K562 (cell line): Measurements from ENCODE around the gene WIPF1. TPM values are rescaled to one million over a fixed set of nuclear protein-coding genes. Genes with fewer than 3 reads are reported as not detected.

Experiments used
- CREM ChIP-seq: IDR thresholded peaks from 2 replicates; pipeline ENCODE4 v1.6.1; 2014; ENCODE audit warnings: antibody characterized with exemption, low read depth
- ELF4 ChIP-seq: fragments of 450-650 bp; formaldehyde crosslinking; IDR thresholded peaks from 2 replicates; pipeline ENCODE4 v1.4.0; 2022; ENCODE audit warnings: missing genetic modification characterization
- GTF2A2 ChIP-seq: IDR thresholded peaks from 2 replicates; pipeline ENCODE4 v1.6.1; 2016; ENCODE audit warnings: mild to moderate bottlenecking, missing genetic modification characterization, missing compliant biosample characterization
- MYNN ChIP-seq, 2 experiments: sonication (generic); formaldehyde crosslinking in 1 of 2; IDR thresholded peaks; 2 replicates each; pipeline versions ENCODE4 v1.5.0 to v1.6.1; 2016 to 2020; ENCODE audit warnings: antibody characterized with exemption in 1 of 2, missing genetic modification reagents in 1 of 2
- NEUROD1 ChIP-seq: fragments of 150-350 bp; IDR thresholded peaks from 2 replicates; pipeline ENCODE4 v1.6.1; 2014; ENCODE audit warnings: borderline replicate concordance, low read length, low read depth; ENCODE audit not compliant: partially characterized antibody
- POLR2G ChIP-seq: fragments of 200-400 bp; formaldehyde crosslinking; IDR thresholded peaks from 2 replicates; pipeline ENCODE4 v1.6.1; 2017; ENCODE audit warnings: low read depth, mild to moderate bottlenecking, antibody characterized with exemption, low read length, moderate library complexity
- POLR2H ChIP-seq: IDR thresholded peaks from 2 replicates; pipeline ENCODE4 v1.6.1; 2016; ENCODE audit warnings: missing genetic modification characterization, low read depth, mild to moderate bottlenecking, control low read depth, missing compliant biosample characterization, moderate library complexity
- RREB1 ChIP-seq: fragments of 250-450 bp; sonication (Bioruptor Pico); IDR thresholded peaks from 2 replicates; pipeline ENCODE4 v1.4.0; 2020
- SMAD4 ChIP-seq: fragments of 250-450 bp; sonication (Bioruptor Pico); conservative IDR thresholded peaks from 2 replicates; pipeline ENCODE4 v1.8.0; 2021; ENCODE audit warnings: inconsistent platforms, mild to moderate bottlenecking, moderate library complexity
- TAF7 ChIP-seq: fragments of 450-650 bp; IDR thresholded peaks from 2 replicates; pipeline ENCODE4 v1.6.1; 2016; ENCODE audit warnings: missing genetic modification characterization, missing compliant biosample characterization
- TAF9B ChIP-seq: fragments of 450-650 bp; IDR thresholded peaks from 2 replicates; pipeline ENCODE4 v1.6.1; 2018; ENCODE audit warnings: mild to moderate bottlenecking; ENCODE audit not compliant: partially characterized antibody
- ZNF263 ChIP-seq: sonication (generic); formaldehyde crosslinking; IDR thresholded peaks from 2 replicates; pipeline ENCODE4 v1.8.0; 2022; ENCODE audit warnings: mild to moderate bottlenecking, missing genetic modification reagents, borderline replicate concordance
- ZNF274 ChIP-seq: IDR thresholded peaks from 2 replicates; pipeline ENCODE4 v1.6.1; 2011; ENCODE audit warnings: low read depth, mild to moderate bottlenecking, low read length, moderate library complexity, borderline replicate concordance
- ZNF408 ChIP-seq: fragments of 250-450 bp; sonication (Bioruptor Pico); IDR thresholded peaks from 2 replicates; pipeline ENCODE4 v1.4.0; 2020; ENCODE audit warnings: low read depth, mild to moderate bottlenecking, moderate library complexity
- ZNF583 ChIP-seq: fragments of 250-450 bp; sonication (Bioruptor Pico); IDR thresholded peaks from 2 replicates; pipeline ENCODE4 v1.4.0; 2020
- ZNF764 ChIP-seq: fragments of 250-450 bp; sonication (Bioruptor Pico); IDR thresholded peaks from 2 replicates; pipeline ENCODE4 v1.4.0; 2020; ENCODE audit warnings: low read depth, mild to moderate bottlenecking, moderate library complexity
- polyA plus RNA-seq, 8 experiments: library from polyadenylated mRNA; depleted of rRNA in 4 of 8; stranded (reverse) in 5 of 8; unstranded in 3 of 8; fragments of >200 nt; fragmentation: Nextera tagmentation in 2 of 8; fragmentation: Illumina TruSeq in 1 of 8; extraction: Ambion mirVana in 2 of 8; extraction: Trizol in 1 of 8; gene quantifications; 2 replicates each; pipeline versions ENCODE4 v1.2.1 to v1.2.3, GENCODE V29; 2011 to 2014; ENCODE audit warnings: inconsistent platforms in 1 of 8, missing spikeins in 1 of 8
- total RNA-seq, 7 experiments: library from RNA; depleted of rRNA in 6 of 7; stranded (reverse); fragments of >200 nt in 6 of 7; fragmentation: Illumina TruSeq in 2 of 7; extraction: Trizol in 2 of 7; gene quantifications; 2 replicates each; pipeline versions ENCODE4 v1.2.1 to v1.2.3, GENCODE V29; 2011 to 2021; ENCODE audit warnings: low replicate concordance in 1 of 7
- TF ChIP-seq, protein P1 (sequence below): fragments of 250-450 bp; sonication (Bioruptor Pico); IDR thresholded peaks from 2 replicates; pipeline ENCODE4 v1.4.0; 2020; ENCODE audit warnings: borderline replicate concordance
- TF ChIP-seq, protein P2 (sequence below): fragments of 450-650 bp; IDR thresholded peaks from 2 replicates; pipeline ENCODE4 v1.6.1; 2014; ENCODE audit warnings: low read depth, mild to moderate bottlenecking, moderate library complexity, borderline replicate concordance

Gene WIPF1
- total and polyA plus RNA-seq, 9 of the 15 experiments (the other 6 are each of a cell fraction or from before 2014, with no cell fraction given), result 0.54 to 4.9 (median 2.4) TPM

DNA sequence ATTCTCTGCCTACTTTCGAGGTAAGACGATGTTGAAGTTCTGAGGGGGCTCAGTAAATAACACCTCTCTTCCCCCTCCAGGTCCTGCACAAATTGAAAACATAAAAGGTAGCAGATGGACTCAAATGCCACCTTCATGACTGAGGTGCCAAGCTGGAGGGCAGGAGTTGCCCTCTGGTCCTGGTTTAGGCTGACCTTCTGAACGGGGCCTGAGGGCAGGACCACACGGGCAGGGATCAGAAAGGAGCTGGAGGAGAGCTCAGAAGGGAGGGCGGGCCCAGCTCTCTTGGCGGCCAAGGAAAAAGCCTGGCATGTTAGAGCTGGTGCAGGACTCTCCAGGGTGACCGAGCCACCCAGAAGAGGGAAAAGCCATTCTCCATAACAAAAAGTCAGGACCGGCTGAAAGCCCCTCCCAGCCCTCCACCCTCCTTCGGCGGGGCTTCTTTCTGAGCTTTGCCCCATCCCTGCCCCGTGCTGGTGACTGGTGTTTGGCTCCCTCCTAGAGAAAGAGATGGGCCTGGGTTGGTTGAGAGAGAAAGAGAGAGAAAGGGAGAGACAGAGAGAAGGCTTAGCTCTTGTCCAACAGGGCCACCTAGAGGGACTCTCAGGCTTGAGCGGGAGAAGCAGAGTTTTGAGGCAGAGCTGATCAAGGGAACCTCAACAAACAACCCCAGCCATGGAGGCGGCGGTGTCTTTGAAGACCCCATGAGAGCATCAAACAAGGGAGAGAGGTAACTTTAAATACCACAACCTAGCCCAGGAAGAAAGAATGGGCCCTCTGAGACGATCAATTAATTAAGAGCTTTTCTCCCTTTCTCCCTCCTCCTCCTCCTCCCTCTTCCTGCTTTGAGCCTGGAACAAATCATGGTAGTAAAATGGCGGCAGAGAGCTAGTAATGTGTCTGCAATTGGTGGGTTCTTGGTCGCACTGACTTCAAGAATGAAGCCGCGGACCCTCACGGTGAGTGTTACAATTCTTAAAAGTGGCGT is 50.8 kb downstream of the WIPF1 start (continued):
- TF ChIP-seq TAF7 (tag), result peak; percentile 95
- TF ChIP-seq ZNF274, result no peak
- no peak for TF ChIP-seq ZNF408 (CRISPR knock-in tag)
- TF ChIP-seq ZNF764, result no peak
- TF ChIP-seq ZNF583 (CRISPR knock-in tag), result no peak
- no peak for TF ChIP-seq TAF9B
- 0 out of 2 replicates have a peak, but pooled peaks have one; percentile 18 for TF ChIP-seq ELF4 (CRISPR knock-in tag)
- TF ChIP-seq POLR2H (tag), result no peak; the same call in none of the 2 replicates
- no peak for TF ChIP-seq RREB1 (CRISPR knock-in tag)
- TF ChIP-seq GTF2A2 (tag), result no peak
- TF ChIP-seq, protein P1, sequence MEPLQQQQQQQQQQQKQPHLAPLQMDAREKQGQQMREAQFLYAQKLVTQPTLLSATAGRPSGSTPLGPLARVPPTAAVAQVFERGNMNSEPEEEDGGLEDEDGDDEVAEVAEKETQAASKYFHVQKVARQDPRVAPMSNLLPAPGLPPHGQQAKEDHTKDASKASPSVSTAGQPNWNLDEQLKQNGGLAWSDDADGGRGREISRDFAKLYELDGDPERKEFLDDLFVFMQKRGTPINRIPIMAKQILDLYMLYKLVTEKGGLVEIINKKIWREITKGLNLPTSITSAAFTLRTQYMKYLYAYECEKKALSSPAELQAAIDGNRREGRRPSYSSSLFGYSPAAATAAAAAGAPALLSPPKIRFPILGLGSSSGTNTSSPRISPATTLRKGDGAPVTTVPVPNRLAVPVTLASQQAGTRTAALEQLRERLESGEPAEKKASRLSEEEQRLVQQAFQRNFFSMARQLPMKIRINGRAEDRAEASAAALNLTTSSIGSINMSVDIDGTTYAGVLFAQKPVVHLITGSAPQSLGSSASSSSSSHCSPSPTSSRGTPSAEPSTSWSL (CRISPR knock-in tag), result no peak
- no peak for TF ChIP-seq MYNN (IDR thresholded peaks at IDR 0.05)
- TF ChIP-seq MYNN (CRISPR knock-in tag; IDR thresholded peaks at IDR 0.05), result no peak
- TF ChIP-seq ZNF263 (CRISPR knock-in tag), result 0 out of 2 replicates have a peak, but pooled peaks have one; percentile 60
- no peak for TF ChIP-seq NEUROD1
- TF ChIP-seq, protein P2, sequence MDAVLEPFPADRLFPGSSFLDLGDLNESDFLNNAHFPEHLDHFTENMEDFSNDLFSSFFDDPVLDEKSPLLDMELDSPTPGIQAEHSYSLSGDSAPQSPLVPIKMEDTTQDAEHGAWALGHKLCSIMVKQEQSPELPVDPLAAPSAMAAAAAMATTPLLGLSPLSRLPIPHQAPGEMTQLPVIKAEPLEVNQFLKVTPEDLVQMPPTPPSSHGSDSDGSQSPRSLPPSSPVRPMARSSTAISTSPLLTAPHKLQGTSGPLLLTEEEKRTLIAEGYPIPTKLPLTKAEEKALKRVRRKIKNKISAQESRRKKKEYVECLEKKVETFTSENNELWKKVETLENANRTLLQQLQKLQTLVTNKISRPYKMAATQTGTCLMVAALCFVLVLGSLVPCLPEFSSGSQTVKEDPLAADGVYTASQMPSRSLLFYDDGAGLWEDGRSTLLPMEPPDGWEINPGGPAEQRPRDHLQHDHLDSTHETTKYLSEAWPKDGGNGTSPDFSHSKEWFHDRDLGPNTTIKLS, result peak; percentile 52; the same call in 1 of the 2 replicates
- no peak; the same call in 1 of the 2 replicates for TF ChIP-seq SMAD4 (CRISPR knock-in tag)
- no peak for TF ChIP-seq CREM
- TF ChIP-seq POLR2G, result no peak
